Spinal cord (tissue), 10 donors: ENCODE results near the gene GAGE1. TPM values are rescaled to one million over a fixed set of nuclear protein-coding genes. Genes with fewer than 3 reads are reported as not detected.
"Not testable (repeated sequence)": the region's sequence is repeated elsewhere in the genome, so short reads cannot be mapped to it uniquely, and the experiment has no call there.

Experiments
- DNase-seq, 6 donors: peaks; one replicate each; pipeline versions ENCODE4 v3.0.0 to v3.0.0-alpha.2; 2013 to 2015; ENCODE audit warnings: low spot score in 6 of 6, low read depth in 4 of 6
- H3K27ac ChIP-seq: one replicate; pipeline ENCODE4 v1.5.1; 2013; ENCODE audit warnings: low read depth, low read length, control low read depth
- H3K27me3 ChIP-seq: one replicate; pipeline ENCODE4 v1.6.1; 2013; ENCODE audit warnings: low read length; ENCODE audit not compliant: control insufficient read depth, insufficient read depth
- H3K36me3 ChIP-seq: one replicate; pipeline ENCODE4 v1.6.1; 2013; ENCODE audit warnings: low read length; ENCODE audit not compliant: control insufficient read depth, insufficient read depth
- H3K4me1 ChIP-seq: one replicate; pipeline ENCODE4 v1.6.1; 2013; ENCODE audit warnings: low read length; ENCODE audit not compliant: control insufficient read depth, insufficient read depth
- H3K4me3 ChIP-seq: one replicate; pipeline ENCODE4 v1.5.1; 2013; ENCODE audit warnings: low read depth, low read length, control low read depth
- H3K9me3 ChIP-seq: one replicate; pipeline ENCODE4 v1.6.1; 2013; ENCODE audit warnings: low read length; ENCODE audit not compliant: control insufficient read depth, insufficient read depth
- WGBS: methylation state at CpG from one replicate; pipeline ENCODE4 v1.1.5; 2013; ENCODE audit warnings: missing lambda C conversion rate; ENCODE audit not compliant: insufficient coverage; 5-methylcytosine and 5-hydroxymethylcytosine counted together
- long read RNA-seq, 4 donors: transcript quantifications; one replicate each; lab custom pipeline, GENCODE V29; 2026
- polyA plus RNA-seq, 2 donors: library from polyadenylated mRNA; unstranded; fragments of 120-200 nt; gene quantifications; one replicate each; pipeline ENCODE4 v1.2.1, GENCODE V29; 2013; ENCODE audit not compliant: insufficient read length in 2 of 2
- total RNA-seq, 2 donors: library from RNA; depleted of rRNA in 1 of 2; stranded (reverse); fragments of 120-200 nt in 1 of 2; fragments of >200 nt in 1 of 2; gene quantifications; one replicate each; pipeline versions ENCODE4 v1.2.3 to v1.2.4, GENCODE V29; 2013 to 2014
- donor health status: healthy.

GAGE1 gene
- total RNA-seq (not detected), polyA plus RNA-seq (not detected)
- long read RNA-seq, donor 1 = 0 reads
- long read RNA-seq, donor 2 = 0 reads
- long read RNA-seq, donor 3 = 0 reads
- long read RNA-seq, donor 4 = 0 reads

GRCh38 chrX:49598720-49599119 is at the start of gene GAGE1:
GAGE1 (plus strand) TSS chrX:49599020; CDS start chrX:49600175, 1,155 bp downstream.
- not testable (repeated sequence) for DNase-seq, H3K27ac ChIP-seq, H3K9me3 ChIP-seq, H3K27me3 ChIP-seq, H3K36me3 ChIP-seq, H3K4me1 ChIP-seq, H3K4me3 ChIP-seq
- WGBS = no CpG with 5 or more reads among the region's 16 CpGs

- H3K9me3 ChIP-seq, DNase-seq, H3K27me3 ChIP-seq, H3K4me1 ChIP-seq, H3K36me3 ChIP-seq, H3K4me3 ChIP-seq, H3K27ac ChIP-seq: not testable (repeated sequence)
- WGBS = no CpG with 5 or more reads among the region's 16 CpGs
Measured at GRCh38 chrX:49550989-49551388, 47.8 kb upstream of the GAGE1 start, which contains the start of gene GAGE12E. GAGE12E (plus strand) TSS chrX:49551289; CDS start chrX:49552444, 1,155 bp downstream.

- H3K4me3 ChIP-seq, H3K36me3 ChIP-seq, H3K9me3 ChIP-seq, DNase-seq, H3K4me1 ChIP-seq, H3K27me3 ChIP-seq, H3K27ac ChIP-seq: not testable (repeated sequence)
- no CpG with 5 or more reads among the region's 16 CpGs for WGBS
Measured at GRCh38 chrX:49560542-49560941, 38.3 kb upstream of the GAGE1 start, which contains the start of gene GAGE12F. GAGE12F (plus strand) TSS chrX:49560842; CDS start chrX:49561997, 1,155 bp downstream.

GRCh38 chrX:49568728-49569127 is 30.1 kb upstream of the GAGE1 start:
- H3K27ac ChIP-seq, H3K4me1 ChIP-seq, H3K27me3 ChIP-seq, H3K4me3 ChIP-seq, H3K36me3 ChIP-seq, H3K9me3 ChIP-seq, DNase-seq: not testable (repeated sequence)
- WGBS = no CpG with 5 or more reads among the region's 11 CpGs

- H3K27ac ChIP-seq, H3K4me3 ChIP-seq, H3K27me3 ChIP-seq, H3K9me3 ChIP-seq, H3K36me3 ChIP-seq, DNase-seq, H3K4me1 ChIP-seq: not testable (repeated sequence)
- no CpG with 5 or more reads among the region's 13 CpGs for WGBS
Measured at GRCh38 chrX:49569152-49569551, 29.7 kb upstream of the GAGE1 start.

- not testable (repeated sequence) for H3K9me3 ChIP-seq, H3K36me3 ChIP-seq, H3K27me3 ChIP-seq, H3K4me3 ChIP-seq, H3K4me1 ChIP-seq, DNase-seq, H3K27ac ChIP-seq
- no CpG with 5 or more reads among the region's 16 CpGs for WGBS
Measured at GRCh38 chrX:49570100-49570499, 28.7 kb upstream of the GAGE1 start, which contains the start of gene GAGE12G. GAGE12G (plus strand) TSS chrX:49570400; CDS start chrX:49571555, 1,155 bp downstream.

- H3K9me3 ChIP-seq, DNase-seq, H3K27ac ChIP-seq, H3K4me3 ChIP-seq, H3K36me3 ChIP-seq, H3K4me1 ChIP-seq, H3K27me3 ChIP-seq: not testable (repeated sequence)
- WGBS = no CpG with 5 or more reads among the region's 16 CpGs
Measured at GRCh38 chrX:49579649-49580048, 19.2 kb upstream of the GAGE1 start, which contains the start of gene GAGE12H. GAGE12H (plus strand) TSS chrX:49579949; CDS start chrX:49581104, 1,155 bp downstream.

GRCh38 chrX:49589196-49589595 is 9.6 kb upstream of the GAGE1 start, which contains the start of gene GAGE2A:
GAGE2A (plus strand) TSS chrX:49589496; CDS start chrX:49590651, 1,155 bp downstream.
- DNase-seq, H3K4me3 ChIP-seq, H3K27me3 ChIP-seq, H3K9me3 ChIP-seq, H3K36me3 ChIP-seq, H3K4me1 ChIP-seq, H3K27ac ChIP-seq: not testable (repeated sequence)
- WGBS = no CpG with 5 or more reads among the region's 16 CpGs

- not testable (repeated sequence) for H3K4me3 ChIP-seq, H3K9me3 ChIP-seq, H3K27ac ChIP-seq, H3K36me3 ChIP-seq, DNase-seq, H3K27me3 ChIP-seq, H3K4me1 ChIP-seq
- 82% methylated on average over 18 of the region's 37 CpGs for WGBS
Measured at GRCh38 chrX:49589769-49590478, 8.9 kb upstream of the GAGE1 start.

- not testable (repeated sequence) for H3K27me3 ChIP-seq, H3K9me3 ChIP-seq, H3K4me1 ChIP-seq, H3K36me3 ChIP-seq, H3K4me3 ChIP-seq, H3K27ac ChIP-seq, DNase-seq
- WGBS = no CpG with 5 or more reads among the region's 17 CpGs
Measured at GRCh38 chrX:49590488-49590887, 8.3 kb upstream of the GAGE1 start.
